Natural killer cell (primary cell): ENCODE measurements around the gene TMEM254. TPM values are rescaled to one million over a fixed set of nuclear protein-coding genes. Genes with fewer than 3 reads are reported as not detected.

Experiments used
- ATAC-seq, 3 donors: fragments of 150-1000 bp in 2 of 3; fragments of 200-7000 bp in 1 of 3; cut with Tn5 transposase; 1 replicate in 1 of 3; 2 replicates in 2 of 3; pipeline ENCODE4 v1.10.0; 2021; ENCODE audit warnings: mild to moderate bottlenecking in 2 of 3, moderate library complexity in 2 of 3
- DNase-seq, 2 donors: peaks; one replicate each; pipeline versions ENCODE4 v3.0.0 to v3.0.0-alpha.2; 2013 to 2021; ENCODE audit warnings: mixed read lengths in 1 of 2
- H3K27ac ChIP-seq: one replicate; pipeline ENCODE4 v1.5.1; 2013; ENCODE audit warnings: mild to moderate bottlenecking, low read length
- H3K27me3 ChIP-seq: one replicate; pipeline ENCODE4 v1.6.1; 2013; ENCODE audit warnings: low read length; ENCODE audit not compliant: control insufficient read depth, insufficient read depth
- H3K36me3 ChIP-seq: one replicate; pipeline ENCODE4 v1.6.1; 2013; ENCODE audit warnings: low read length; ENCODE audit not compliant: control insufficient read depth, insufficient read depth
- H3K4me1 ChIP-seq: one replicate; pipeline ENCODE4 v1.6.1; 2013; ENCODE audit warnings: low read length; ENCODE audit not compliant: control insufficient read depth, insufficient read depth
- H3K4me3 ChIP-seq: one replicate; pipeline ENCODE4 v1.5.1; 2013; ENCODE audit warnings: low read length
- H3K9me3 ChIP-seq: one replicate; pipeline ENCODE4 v1.6.1; 2013; ENCODE audit warnings: low read length; ENCODE audit not compliant: control insufficient read depth, insufficient read depth
- H3K27ac Mint-ChIP-seq, 2 donors: one replicate each; pipeline ENCODE4 v1.8.0; 2022; ENCODE audit warnings: mild to moderate bottlenecking in 2 of 2, mixed read lengths in 2 of 2, moderate library complexity in 1 of 2
- H3K27me3 Mint-ChIP-seq, 2 donors: one replicate each; pipeline ENCODE4 v1.8.0; 2022; ENCODE audit warnings: low read depth in 2 of 2, mixed read lengths in 2 of 2
- H3K36me3 Mint-ChIP-seq: one replicate; pipeline ENCODE4 v1.8.0; 2022; ENCODE audit warnings: mixed read lengths
- H3K4me1 Mint-ChIP-seq, 2 donors: one replicate each; pipeline ENCODE4 v1.8.0; 2022; ENCODE audit warnings: mixed read lengths in 2 of 2
- H3K4me3 Mint-ChIP-seq: one replicate; pipeline ENCODE4 v1.8.0; 2022; ENCODE audit warnings: mild to moderate bottlenecking, moderate library complexity, mixed read lengths
- H3K9me3 Mint-ChIP-seq, 2 donors: one replicate each; pipeline ENCODE4 v1.8.0; 2022; ENCODE audit warnings: mixed read lengths in 2 of 2
- CTCF ChIP-seq: fragments of 200-600 bp; IDR thresholded peaks from one replicate; pipeline ENCODE4 v1.8.0; 2022; ENCODE audit warnings: antibody characterized with exemption
- WGBS: methylation state at CpG from one replicate; pipeline ENCODE4 v1.1.7; 2013; ENCODE audit warnings: missing lambda C conversion rate; ENCODE audit not compliant: insufficient coverage; 5-methylcytosine and 5-hydroxymethylcytosine counted together
- intact Hi-C: fragments of 100-400 bp; cut with micrococcal nuclease; formaldehyde crosslinking; loops from one replicate; pipeline ENCODE4 v1.14.2; 2022
- total RNA-seq, 4 donors: library from RNA; stranded (reverse); fragments of 120-200 nt in 1 of 4; gene quantifications; one replicate each; pipeline versions ENCODE4 v1.2.3 to v1.2.4, GENCODE V29; 2013 to 2022

The TMEM254 gene
- total RNA-seq, 3 donors from 2014 or later (not counting 1 experiment from before 2014, with no cell fraction given): 7.1 to 11.1 (median 10.3) TPM

- no peaks in the 10 kb centered on the region for H3K36me3 ChIP-seq
- WGBS: 5% methylated on average over 12 of the region's 12 CpGs
- no peaks in the 10 kb centered on the region for H3K27me3 ChIP-seq
- TF ChIP-seq CTCF: no peak
- Mint-ChIP-seq H3K4me3 (peak overlapping the region; percentile 99), H3K36me3 (peaks cover 3% of the 10 kb centered on the region), H3K4me1 (peaks cover 20% of the 10 kb centered on the region in 2 donors), H3K9me3 (no peaks in the 10 kb centered on the region), H3K27ac (peak overlapping the region; percentile 91 to 97), H3K27me3 (no peaks in the 10 kb centered on the region)
- ATAC-seq (no peak), DNase-seq (no peak)
- peak overlapping the region; percentile 100 for H3K4me3 ChIP-seq
- H3K9me3 ChIP-seq: no peaks in the 10 kb centered on the region
- intact Hi-C loops: no loop called here
- H3K27ac ChIP-seq: peak overlapping the region; percentile 96
- H3K4me1 ChIP-seq: peaks cover 14% of the 10 kb centered on the region
Observed at GRCh38 chr10:80079312-80079719, 851 bp downstream of the TMEM254 start.

- Histone ChIP-seq H3K27ac (no peak overlapping the region), H3K4me3 (no peak overlapping the region), H3K27me3 (no peaks in the 10 kb centered on the region), H3K36me3 (no peaks in the 10 kb centered on the region), H3K4me1 (peaks cover 14% of the 10 kb centered on the region), H3K9me3 (no peaks in the 10 kb centered on the region)
- no peak overlapping the region for H3K4me3 Mint-ChIP-seq
- peaks cover 6% of the 10 kb centered on the region for H3K36me3 Mint-ChIP-seq
- no peak overlapping the region for H3K27ac Mint-ChIP-seq
- 98% methylated on average over 6 of the region's 9 CpGs for whole genome bisulfite sequencing
- H3K9me3 Mint-ChIP-seq: no peaks in the 10 kb centered on the region
- H3K27me3 Mint-ChIP-seq: no peaks in the 10 kb centered on the region
- no peak for TF ChIP-seq CTCF
- intact Hi-C loops: no loop called here
- H3K4me1 Mint-ChIP-seq: peaks cover 20% of the 10 kb centered on the region in 2 donors
- DNase-seq (no peak), ATAC-seq (no peak)
Observed at GRCh38 chr10:80081026-80081425, 2.6 kb downstream of the TMEM254 start.

- peaks cover 6% of the 10 kb centered on the region for H3K36me3 Mint-ChIP-seq
- no peak for TF ChIP-seq CTCF
Observed at GRCh38 chr10:80081801-80082750, 3.6 kb downstream of the TMEM254 start.

More at GRCh38 chr10:80081801-80082750, 3.6 kb downstream of the TMEM254 start:
- WGBS: 97% methylated on average over 3 of the region's 5 CpGs
- H3K9me3 ChIP-seq: no peaks in the 10 kb centered on the region
- no peaks in the 10 kb centered on the region for H3K27me3 ChIP-seq
- no peaks in the 10 kb centered on the region for H3K36me3 ChIP-seq
- DNase-seq (no peak), ATAC-seq (no peak)
- intact Hi-C loops: no loop called here
- no peak overlapping the region for H3K27ac Mint-ChIP-seq
- no peaks in the 10 kb centered on the region for H3K9me3 Mint-ChIP-seq
- H3K4me1 Mint-ChIP-seq: peaks cover 20% of the 10 kb centered on the region in 2 donors
- H3K27ac ChIP-seq: no peak overlapping the region
- no peaks in the 10 kb centered on the region for H3K27me3 Mint-ChIP-seq
- no peak overlapping the region for H3K4me3 ChIP-seq
- peaks cover 14% of the 10 kb centered on the region for H3K4me1 ChIP-seq
- no peak overlapping the region for H3K4me3 Mint-ChIP-seq
